Measurements from ENCODE around the gene TSR3.
A peak's percentile ranks its signal among the peaks of the same experiment; 100 is the strongest.
"Not testable (repeated sequence)": the region's sequence is repeated elsewhere in the genome, so short reads cannot be mapped to it uniquely, and the experiment has no call there.

The TSR3 gene

GRCh38 chr16:1328136-1328535 lies 23.5 kb downstream of the TSR3 start:
- H3K27ac ChIP-seq (ENCODE audit: low read depth, low read length, severe bottlenecking); H3K4me3 ChIP-seq (ENCODE audit: extremely low read depth, insufficient read depth, low read length, poor library complexity, severe bottlenecking); H3K9me3 ChIP-seq (ENCODE audit: control insufficient read depth, low read length): not testable (repeated sequence)
- peaks cover 19% of the 10 kb centered on the region for H3K36me3 ChIP-seq (ENCODE audit: control insufficient read depth, insufficient read depth, low read length)
- WGBS, 2 experiments (ENCODE audit: insufficient coverage in 2 of 2), result 95 to 96% methylated on average over 17 to 18 of the region's 20 CpGs
- H3K4me1 ChIP-seq (ENCODE audit: control insufficient read depth, insufficient read depth, low read length, poor library complexity, severe bottlenecking), result peaks cover 16% of the 10 kb centered on the region

GRCh38 chr16:1327619-1327947 lies 24.1 kb downstream of the TSR3 start:
- 65 to 77% methylated on average over 5 of the region's 5 CpGs for WGBS, 2 experiments (ENCODE audit: insufficient coverage in 2 of 2)
- Histone ChIP-seq H3K4me3 (ENCODE audit: extremely low read depth, insufficient read depth, low read length, poor library complexity, severe bottlenecking) (no peak overlapping the region), H3K4me1 (ENCODE audit: control insufficient read depth, insufficient read depth, low read length, poor library complexity, severe bottlenecking) (peaks cover 13% of the 10 kb centered on the region), H3K9me3 (ENCODE audit: control insufficient read depth, low read length) (peaks cover 5% of the 10 kb centered on the region), H3K27ac (ENCODE audit: low read depth, low read length, severe bottlenecking) (no peak overlapping the region), H3K36me3 (ENCODE audit: control insufficient read depth, insufficient read depth, low read length) (peaks cover 21% of the 10 kb centered on the region)

- Histone ChIP-seq H3K4me3 (ENCODE audit: extremely low read depth, insufficient read depth, low read length, poor library complexity, severe bottlenecking) (no peak overlapping the region), H3K4me1 (ENCODE audit: control insufficient read depth, insufficient read depth, low read length, poor library complexity, severe bottlenecking) (peaks cover 8% of the 10 kb centered on the region), H3K36me3 (ENCODE audit: control insufficient read depth, insufficient read depth, low read length) (peaks cover 25% of the 10 kb centered on the region), H3K27ac (ENCODE audit: low read depth, low read length, severe bottlenecking) (no peak overlapping the region), H3K9me3 (ENCODE audit: control insufficient read depth, low read length) (peaks cover 5% of the 10 kb centered on the region)
- WGBS, 2 experiments (ENCODE audit: insufficient coverage in 2 of 2), result 90 to 95% methylated on average over 11 to 15 of the region's 17 CpGs
Measured at GRCh38 chr16:1326946-1327618, 24.6 kb downstream of the TSR3 start.

GRCh38 chr16:1326391-1326790 lies 25.3 kb downstream of the TSR3 start:
- H3K4me3 ChIP-seq (ENCODE audit: extremely low read depth, insufficient read depth, low read length, poor library complexity, severe bottlenecking), result no peak overlapping the region
- no peak overlapping the region for H3K27ac ChIP-seq (ENCODE audit: low read depth, low read length, severe bottlenecking)
- peaks cover 5% of the 10 kb centered on the region for H3K9me3 ChIP-seq (ENCODE audit: control insufficient read depth, low read length)
- 89 to 95% methylated on average over 4 to 13 of the region's 17 CpGs for WGBS, 2 experiments (ENCODE audit: insufficient coverage in 2 of 2)
- peaks cover 32% of the 10 kb centered on the region for H3K36me3 ChIP-seq (ENCODE audit: control insufficient read depth, insufficient read depth, low read length)
- peaks cover 1% of the 10 kb centered on the region for H3K4me1 ChIP-seq (ENCODE audit: control insufficient read depth, insufficient read depth, low read length, poor library complexity, severe bottlenecking)

- Histone ChIP-seq H3K36me3 (ENCODE audit: control insufficient read depth, insufficient read depth, low read length) (peaks cover 38% of the 10 kb centered on the region), H3K27ac (ENCODE audit: low read depth, low read length, severe bottlenecking) (peak overlapping the region; percentile 8), H3K4me3 (ENCODE audit: extremely low read depth, insufficient read depth, low read length, poor library complexity, severe bottlenecking) (no peak overlapping the region), H3K9me3 (ENCODE audit: control insufficient read depth, low read length) (peaks cover 5% of the 10 kb centered on the region), H3K4me1 (ENCODE audit: control insufficient read depth, insufficient read depth, low read length, poor library complexity, severe bottlenecking) (no peaks in the 10 kb centered on the region)
- WGBS, 2 experiments (ENCODE audit: insufficient coverage in 2 of 2), result 87 to 88% methylated on average over 19 to 20 of the region's 20 CpGs
Measured at GRCh38 chr16:1325673-1326371, 25.9 kb downstream of the TSR3 start.

GRCh38 chr16:1325261-1325660 lies 26.4 kb downstream of the TSR3 start:
- WGBS, 2 experiments (ENCODE audit: insufficient coverage in 2 of 2), result 95 to 98% methylated on average over 12 to 14 of the region's 15 CpGs
- peaks cover 43% of the 10 kb centered on the region for H3K36me3 ChIP-seq (ENCODE audit: control insufficient read depth, insufficient read depth, low read length)
- H3K9me3 ChIP-seq (ENCODE audit: control insufficient read depth, low read length), result peaks cover 2% of the 10 kb centered on the region
- peak overlapping the region; percentile 8 for H3K27ac ChIP-seq (ENCODE audit: low read depth, low read length, severe bottlenecking)
- H3K4me1 ChIP-seq (ENCODE audit: control insufficient read depth, insufficient read depth, low read length, poor library complexity, severe bottlenecking), result no peaks in the 10 kb centered on the region
- no peak overlapping the region for H3K4me3 ChIP-seq (ENCODE audit: extremely low read depth, insufficient read depth, low read length, poor library complexity, severe bottlenecking)

GRCh38 chr16:1324286-1324826 lies 27.3 kb downstream of the TSR3 start:
- Histone ChIP-seq H3K36me3 (ENCODE audit: control insufficient read depth, insufficient read depth, low read length) (peaks cover 52% of the 10 kb centered on the region), H3K4me1 (ENCODE audit: control insufficient read depth, insufficient read depth, low read length, poor library complexity, severe bottlenecking) (no peaks in the 10 kb centered on the region), H3K4me3 (ENCODE audit: extremely low read depth, insufficient read depth, low read length, poor library complexity, severe bottlenecking) (no peak overlapping the region), H3K27ac (ENCODE audit: low read depth, low read length, severe bottlenecking) (peak overlapping the region; percentile 16), H3K9me3 (ENCODE audit: control insufficient read depth, low read length) (no peaks in the 10 kb centered on the region)
- WGBS, 2 experiments (ENCODE audit: insufficient coverage in 2 of 2), result 88 to 90% methylated on average over 22 of the region's 22 CpGs

- H3K4me1 ChIP-seq (ENCODE audit: control insufficient read depth, insufficient read depth, low read length, poor library complexity, severe bottlenecking), result no peaks in the 10 kb centered on the region
- H3K27ac ChIP-seq (ENCODE audit: low read depth, low read length, severe bottlenecking), result peak overlapping the region; percentile 16
- H3K36me3 ChIP-seq (ENCODE audit: control insufficient read depth, insufficient read depth, low read length), result peaks cover 60% of the 10 kb centered on the region
- H3K4me3 ChIP-seq (ENCODE audit: extremely low read depth, insufficient read depth, low read length, poor library complexity, severe bottlenecking), result no peak overlapping the region
- 95% methylated on average over 31 to 33 of the region's 35 CpGs for WGBS, 2 experiments (ENCODE audit: insufficient coverage in 2 of 2)
- no peaks in the 10 kb centered on the region for H3K9me3 ChIP-seq (ENCODE audit: control insufficient read depth, low read length)
Measured at GRCh38 chr16:1323296-1324239, 28.1 kb downstream of the TSR3 start.

GRCh38 chr16:1322407-1322806 lies 29.3 kb downstream of the TSR3 start:
- 97% methylated on average over 8 of the region's 8 CpGs for WGBS, 2 experiments (ENCODE audit: insufficient coverage in 2 of 2)
- no peaks in the 10 kb centered on the region for H3K4me1 ChIP-seq (ENCODE audit: control insufficient read depth, insufficient read depth, low read length, poor library complexity, severe bottlenecking)
- H3K27ac ChIP-seq (ENCODE audit: low read depth, low read length, severe bottlenecking), result no peak overlapping the region
- peaks cover 72% of the 10 kb centered on the region for H3K36me3 ChIP-seq (ENCODE audit: control insufficient read depth, insufficient read depth, low read length)
- no peak overlapping the region for H3K4me3 ChIP-seq (ENCODE audit: extremely low read depth, insufficient read depth, low read length, poor library complexity, severe bottlenecking)
- H3K9me3 ChIP-seq (ENCODE audit: control insufficient read depth, low read length), result no peaks in the 10 kb centered on the region

- H3K36me3 ChIP-seq (ENCODE audit: control insufficient read depth, insufficient read depth, low read length), result peaks cover 89% of the 10 kb centered on the region
- 86 to 90% methylated on average over 17 to 18 of the region's 22 CpGs for WGBS, 2 experiments (ENCODE audit: insufficient coverage in 2 of 2)
- no peaks in the 10 kb centered on the region for H3K9me3 ChIP-seq (ENCODE audit: control insufficient read depth, low read length)
Measured at GRCh38 chr16:1320658-1321240, 30.9 kb downstream of the TSR3 start.

More at GRCh38 chr16:1320658-1321240, 30.9 kb downstream of the TSR3 start:
- Histone ChIP-seq H3K4me3 (ENCODE audit: extremely low read depth, insufficient read depth, low read length, poor library complexity, severe bottlenecking) (no peak overlapping the region), H3K27ac (ENCODE audit: low read depth, low read length, severe bottlenecking) (no peak overlapping the region), H3K4me1 (ENCODE audit: control insufficient read depth, insufficient read depth, low read length, poor library complexity, severe bottlenecking) (no peaks in the 10 kb centered on the region)
